Lower lobe of right lung (tissue), 2 donors: ENCODE measurements around the gene EPB41L4A. TPM values are rescaled to one million over a fixed set of nuclear protein-coding genes. Genes with fewer than 3 reads are reported as not detected.

Experiments
- ATAC-seq, 2 donors: fragments of 200-7000 bp; cut with Tn5 transposase; one replicate each; pipeline ENCODE4 v1.9.1; 2020 to 2022; ENCODE audit warnings: mild to moderate bottlenecking in 2 of 2, moderate library complexity in 2 of 2
- DNase-seq: peaks from one replicate; pipeline ENCODE4 v3.0.0-alpha.2; 2020
- H3K27ac ChIP-seq: fragments of 200-600 bp; one replicate; pipeline ENCODE4 v1.8.0; 2022
- H3K27me3 ChIP-seq: fragments of 200-600 bp; one replicate; pipeline ENCODE4 v1.8.0; 2022; ENCODE audit warnings: low read depth
- H3K36me3 ChIP-seq: fragments of 200-600 bp; one replicate; pipeline ENCODE4 v1.8.0; 2022; ENCODE audit warnings: mild to moderate bottlenecking
- H3K4me1 ChIP-seq: fragments of 200-600 bp; one replicate; pipeline ENCODE4 v1.8.0; 2022
- H3K4me3 ChIP-seq: fragments of 200-600 bp; one replicate; pipeline ENCODE4 v1.8.0; 2022; ENCODE audit warnings: mild to moderate bottlenecking
- H3K9me3 ChIP-seq: fragments of 200-600 bp; one replicate; pipeline ENCODE4 v1.8.0; 2022
- intact Hi-C: fragments of 100-400 bp; cut with DNase I; formaldehyde crosslinking; loops from one replicate; pipeline ENCODE4 v1.11.0; 2022
- total RNA-seq: library from RNA; stranded (reverse); fragmentation: NEBNext Ultra II Directional; extraction: Animal tissue kit (Norgen Biotek cat#: 25700); gene quantifications from one replicate; pipeline ENCODE4 v1.2.1, GENCODE V29; 2021
- TF ChIP-seq, protein P1 (sequence below): fragments of 200-600 bp; IDR thresholded peaks from one replicate; pipeline ENCODE4 v1.8.0; 2022; ENCODE audit warnings: antibody characterized with exemption, mild to moderate bottlenecking
- donor health status: DM: no; HTN: yes; CAD: no; lungs with severe emphysema.

EPB41L4A gene
- total RNA-seq, 1 donor from 2014 or later: 44.8 TPM

DNA sequence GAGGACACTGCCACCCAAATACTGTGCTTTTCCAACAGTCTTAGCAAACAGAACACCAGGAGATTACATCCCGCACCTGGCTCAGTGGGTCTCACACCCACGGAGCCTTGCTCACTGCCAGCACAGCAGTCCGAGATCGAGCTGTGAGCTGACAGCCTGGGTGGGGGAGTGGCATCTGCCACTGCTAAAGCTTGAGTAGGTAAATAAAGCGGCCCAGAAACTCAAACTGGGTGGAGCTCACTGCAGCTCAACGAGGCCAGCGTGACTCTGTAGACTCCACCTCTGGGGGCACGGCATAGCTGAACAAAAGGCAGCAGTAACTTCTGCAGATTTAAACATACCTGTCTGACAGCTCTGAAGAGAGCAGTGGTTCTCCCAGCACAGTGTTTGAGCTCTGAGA, 28.8 kb downstream of the EPB41L4A start:
- Histone ChIP-seq H3K9me3 (no peaks in the 10 kb centered on the region), H3K4me1 (peaks cover 5% of the 10 kb centered on the region), H3K36me3 (no peaks in the 10 kb centered on the region), H3K27ac (no peak overlapping the region), H3K27me3 (no peaks in the 10 kb centered on the region), H3K4me3 (no peak overlapping the region)
- ATAC-seq: peak; percentile 90 to 95
- DNase-seq: peak; percentile 56
- intact Hi-C loops: no loop called here
- TF ChIP-seq, protein P1, sequence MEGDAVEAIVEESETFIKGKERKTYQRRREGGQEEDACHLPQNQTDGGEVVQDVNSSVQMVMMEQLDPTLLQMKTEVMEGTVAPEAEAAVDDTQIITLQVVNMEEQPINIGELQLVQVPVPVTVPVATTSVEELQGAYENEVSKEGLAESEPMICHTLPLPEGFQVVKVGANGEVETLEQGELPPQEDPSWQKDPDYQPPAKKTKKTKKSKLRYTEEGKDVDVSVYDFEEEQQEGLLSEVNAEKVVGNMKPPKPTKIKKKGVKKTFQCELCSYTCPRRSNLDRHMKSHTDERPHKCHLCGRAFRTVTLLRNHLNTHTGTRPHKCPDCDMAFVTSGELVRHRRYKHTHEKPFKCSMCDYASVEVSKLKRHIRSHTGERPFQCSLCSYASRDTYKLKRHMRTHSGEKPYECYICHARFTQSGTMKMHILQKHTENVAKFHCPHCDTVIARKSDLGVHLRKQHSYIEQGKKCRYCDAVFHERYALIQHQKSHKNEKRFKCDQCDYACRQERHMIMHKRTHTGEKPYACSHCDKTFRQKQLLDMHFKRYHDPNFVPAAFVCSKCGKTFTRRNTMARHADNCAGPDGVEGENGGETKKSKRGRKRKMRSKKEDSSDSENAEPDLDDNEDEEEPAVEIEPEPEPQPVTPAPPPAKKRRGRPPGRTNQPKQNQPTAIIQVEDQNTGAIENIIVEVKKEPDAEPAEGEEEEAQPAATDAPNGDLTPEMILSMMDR: no peak

DNA sequence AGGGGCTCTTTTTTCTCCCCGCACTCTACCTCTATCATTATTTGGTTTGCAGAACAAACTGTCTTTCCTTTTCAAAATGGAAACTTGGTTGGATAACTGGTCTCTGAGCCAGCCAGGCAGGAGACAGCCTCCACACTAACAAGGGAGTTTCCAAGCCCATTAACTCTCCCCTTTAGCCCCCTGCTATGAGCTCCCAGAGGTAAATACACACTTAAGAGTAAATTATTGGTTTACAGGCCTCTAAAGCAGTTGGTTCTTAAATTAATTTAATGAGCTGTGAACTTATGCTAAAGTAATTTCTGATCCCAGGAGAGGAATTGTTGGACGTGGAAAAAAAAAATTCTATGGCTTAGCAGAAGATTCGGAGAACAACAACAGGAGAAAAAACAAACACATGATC, 30.3 kb downstream of the EPB41L4A start:
- DNase-seq: no peak
- no peaks in the 10 kb centered on the region for H3K9me3 ChIP-seq
- no peaks in the 10 kb centered on the region for H3K36me3 ChIP-seq
- H3K4me3 ChIP-seq: no peak overlapping the region
- H3K4me1 ChIP-seq: peaks cover 5% of the 10 kb centered on the region
- intact Hi-C loops: no loop called here
- no peak for ATAC-seq
- TF ChIP-seq, protein P1: no peak
- no peak overlapping the region for H3K27ac ChIP-seq
- no peaks in the 10 kb centered on the region for H3K27me3 ChIP-seq

DNA sequence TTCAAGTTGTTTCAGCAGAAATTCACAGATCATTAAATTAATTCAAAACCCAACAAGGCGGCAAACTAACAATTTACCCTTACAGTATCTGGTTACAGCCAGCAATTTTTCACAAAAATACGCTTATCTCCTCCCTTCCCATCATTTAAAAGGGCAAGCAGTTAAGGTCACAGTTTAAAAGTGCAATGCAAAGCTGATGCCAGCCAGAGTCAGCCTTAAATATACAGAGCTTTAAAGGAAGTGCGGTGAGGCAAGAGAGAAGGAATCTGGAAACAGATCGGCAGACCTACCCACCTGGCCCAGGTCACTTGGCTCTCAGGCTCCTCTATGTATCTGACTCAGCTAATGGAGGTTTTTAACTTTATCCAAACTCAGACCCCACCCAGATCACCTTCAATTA, 31.0 kb downstream of the EPB41L4A start:
- Histone ChIP-seq H3K4me1 (peaks cover 5% of the 10 kb centered on the region), H3K27me3 (no peaks in the 10 kb centered on the region), H3K27ac (no peak overlapping the region), H3K9me3 (no peaks in the 10 kb centered on the region), H3K4me3 (no peak overlapping the region), H3K36me3 (no peaks in the 10 kb centered on the region)
- TF ChIP-seq, protein P1: no peak
- DNase-seq: no peak
- no peak for ATAC-seq
- intact Hi-C loops: no loop called here

DNA sequence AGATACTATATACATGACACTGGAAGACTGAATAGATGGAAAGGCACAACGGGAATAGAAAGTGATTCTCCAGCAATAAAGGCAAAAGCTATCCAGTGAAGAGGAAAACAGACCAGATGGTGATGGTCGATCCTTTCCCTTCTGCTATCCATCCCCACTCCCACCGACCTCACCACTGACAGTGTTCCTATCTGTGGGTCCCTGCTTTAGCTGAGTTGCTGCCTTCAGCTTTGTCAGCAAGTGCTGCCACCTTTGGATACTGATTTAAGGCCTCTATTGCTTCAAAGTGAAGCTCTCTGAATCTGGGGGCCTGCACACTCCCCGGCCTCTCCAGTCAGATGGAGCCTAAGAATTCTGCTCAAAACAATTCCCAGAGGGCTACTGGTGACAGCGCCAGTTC, 32.3 kb downstream of the EPB41L4A start:
- no peak for ATAC-seq

DNA sequence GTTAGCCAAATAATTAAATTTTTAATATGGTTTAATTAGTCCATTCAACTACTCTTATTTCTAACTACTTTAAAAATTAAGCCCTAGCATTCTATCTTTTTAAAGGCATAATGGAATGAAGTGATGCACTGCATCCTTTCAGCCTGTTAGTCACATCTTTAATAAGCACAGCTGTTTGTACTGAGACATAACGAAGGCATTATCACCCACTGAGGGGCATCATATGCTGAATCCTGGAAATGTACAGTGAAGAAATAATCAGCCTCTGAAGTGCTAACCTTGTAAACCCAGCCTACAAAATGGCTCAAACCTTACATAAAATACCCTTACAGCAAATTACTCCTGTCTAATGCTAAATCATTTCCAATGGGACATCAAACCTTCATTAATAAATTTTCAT, 33.1 kb downstream of the EPB41L4A start:
- H3K36me3 ChIP-seq: no peaks in the 10 kb centered on the region
- intact Hi-C loops: no loop called here
- H3K27me3 ChIP-seq: no peaks in the 10 kb centered on the region
- H3K9me3 ChIP-seq: no peaks in the 10 kb centered on the region
- TF ChIP-seq, protein P1: no peak
- H3K4me3 ChIP-seq: no peak overlapping the region
- H3K4me1 ChIP-seq: peaks cover 5% of the 10 kb centered on the region
- H3K27ac ChIP-seq: no peak overlapping the region
- no peak for DNase-seq
- ATAC-seq: no peak

More for the DNA sequence above, 32.3 kb downstream of the EPB41L4A start:
- intact Hi-C loops: no loop called here
- H3K9me3 ChIP-seq: no peaks in the 10 kb centered on the region
- no peaks in the 10 kb centered on the region for H3K27me3 ChIP-seq
- no peak for DNase-seq
- peaks cover 5% of the 10 kb centered on the region for H3K4me1 ChIP-seq
- H3K4me3 ChIP-seq: no peak overlapping the region
- TF ChIP-seq, protein P1: no peak
- H3K36me3 ChIP-seq: no peaks in the 10 kb centered on the region
- no peak overlapping the region for H3K27ac ChIP-seq

DNA sequence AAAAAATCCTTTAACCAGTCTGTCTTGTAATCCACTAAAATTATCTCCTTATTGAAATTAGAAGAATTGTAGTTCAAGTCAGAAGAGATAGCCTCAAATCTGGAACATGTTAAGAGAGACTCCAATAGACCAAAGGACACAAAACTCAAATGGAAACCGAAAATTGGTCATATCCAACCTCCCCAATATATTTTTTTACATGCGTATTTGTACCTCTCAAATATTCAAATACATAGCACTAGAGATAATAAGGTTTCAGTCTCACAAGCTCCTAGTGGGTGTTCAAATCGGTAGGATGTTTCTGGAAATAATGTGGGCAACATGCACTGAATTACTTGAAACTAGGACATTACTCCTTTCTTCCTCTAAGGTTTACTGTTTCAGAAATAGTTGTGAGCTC, 33.5 kb downstream of the EPB41L4A start:
- no peak for DNase-seq
- Histone ChIP-seq H3K27ac (no peak overlapping the region), H3K36me3 (no peaks in the 10 kb centered on the region), H3K4me1 (peaks cover 2% of the 10 kb centered on the region), H3K4me3 (no peak overlapping the region), H3K9me3 (no peaks in the 10 kb centered on the region), H3K27me3 (no peaks in the 10 kb centered on the region)
- intact Hi-C loops: no loop called here
- TF ChIP-seq, protein P1: no peak
- no peak for ATAC-seq
